ENCODE measurements around the gene TOR2A. TPM values are rescaled to one million over a fixed set of nuclear protein-coding genes. Genes with fewer than 3 reads are reported as not detected.

The TOR2A gene
- total RNA-seq, 1 experiment from 2014 or later = 10.7 TPM

DNA sequence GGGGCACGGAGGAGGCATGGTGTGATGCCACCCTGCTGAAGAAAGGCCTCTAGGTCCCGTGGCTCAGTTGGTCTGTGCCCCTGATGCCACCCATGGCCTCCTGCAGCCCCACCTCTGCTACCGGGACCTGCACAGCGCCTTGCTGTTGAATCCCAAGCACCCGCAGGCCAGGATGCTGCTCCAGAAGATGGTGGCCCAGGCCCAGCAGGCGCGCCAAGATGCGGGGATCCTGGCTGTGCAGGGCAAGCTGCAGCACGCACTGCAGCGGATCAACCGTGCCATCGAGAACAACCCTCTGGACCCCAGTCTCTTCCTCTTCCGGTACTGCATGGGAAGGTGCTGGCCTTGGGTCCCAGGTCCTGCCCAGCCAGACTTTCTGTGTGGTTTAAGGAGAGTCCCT is 12.1 kb downstream of the TOR2A start:
- Histone ChIP-seq H3K4me2 (ENCODE audit: low read depth, low read length, poor library complexity, severe bottlenecking) (no peak overlapping the region), H3K4me3 (ENCODE audit: low read length) (no peak overlapping the region), H3K4me1 (ENCODE audit: low read length) (no peaks in the 10 kb centered on the region), H3K36me3 (ENCODE audit: insufficient read depth, low read length) (no peaks in the 10 kb centered on the region), H2AFZ (ENCODE audit: low read length) (no peak overlapping the region), H3K9ac (ENCODE audit: low read length) (no peak overlapping the region), H3K27ac (ENCODE audit: low read length) (no peak overlapping the region), H3K79me2 (ENCODE audit: low read length) (no peaks in the 10 kb centered on the region), H3K27me3 (ENCODE audit: low read length) (no peaks in the 10 kb centered on the region), H4K20me1 (ENCODE audit: insufficient read depth, low read depth, low read length) (no peaks in the 10 kb centered on the region), H3K9me2 (replicated peaks; ENCODE audit: insufficient read depth, low read length) (no peaks in the 10 kb centered on the region), H3K9me3 (ENCODE audit: low read length) (no peaks in the 10 kb centered on the region)
- DNase-seq = no peak

DNA sequence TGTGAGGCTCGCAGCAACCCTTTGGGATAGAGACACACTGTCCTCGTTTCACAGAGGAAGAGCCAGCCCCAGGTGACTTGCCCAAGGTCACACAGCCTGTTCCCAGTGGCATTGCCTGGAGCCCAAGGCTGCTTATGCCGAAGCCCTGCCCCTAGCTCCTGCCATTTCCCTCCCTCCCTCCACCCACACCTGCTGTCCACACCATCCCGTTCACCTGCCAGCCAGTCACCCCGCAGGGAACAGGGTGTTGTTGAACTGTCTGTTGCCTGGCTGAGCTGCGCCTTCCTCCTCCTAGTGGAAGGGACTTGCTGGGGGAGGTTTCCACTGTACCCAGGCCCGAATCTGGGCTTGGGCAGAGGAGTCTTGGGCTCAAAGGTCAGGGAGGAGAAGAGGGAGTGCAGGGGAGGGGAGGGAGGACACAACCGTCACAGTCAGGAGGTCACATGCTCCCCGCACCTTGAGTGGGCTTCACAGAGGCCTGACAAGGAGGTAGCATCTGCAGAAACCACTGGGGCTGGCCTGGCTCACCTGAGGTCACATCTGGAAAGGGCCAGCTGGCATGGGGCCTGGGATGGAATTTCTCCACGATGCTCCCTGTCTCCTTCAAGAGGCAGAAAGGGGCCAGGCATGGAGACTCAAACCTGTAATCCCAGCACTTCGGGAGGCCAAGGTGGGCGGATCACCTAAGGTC is 12.9 kb downstream of the TOR2A start:
- Histone ChIP-seq H4K20me1 (ENCODE audit: insufficient read depth, low read depth, low read length) (no peaks in the 10 kb centered on the region), H3K4me3 (ENCODE audit: low read length) (no peak overlapping the region), H2AFZ (ENCODE audit: low read length) (no peak overlapping the region), H3K27me3 (ENCODE audit: low read length) (no peaks in the 10 kb centered on the region), H3K9me2 (replicated peaks; ENCODE audit: insufficient read depth, low read length) (no peaks in the 10 kb centered on the region), H3K9me3 (ENCODE audit: low read length) (no peaks in the 10 kb centered on the region), H3K36me3 (ENCODE audit: insufficient read depth, low read length) (no peaks in the 10 kb centered on the region), H3K9ac (ENCODE audit: low read length) (no peak overlapping the region), H3K27ac (ENCODE audit: low read length) (no peak overlapping the region), H3K4me2 (ENCODE audit: low read depth, low read length, poor library complexity, severe bottlenecking) (no peak overlapping the region), H3K79me2 (ENCODE audit: low read length) (no peaks in the 10 kb centered on the region), H3K4me1 (ENCODE audit: low read length) (no peaks in the 10 kb centered on the region)
- DNase-seq = no peak

DNA sequence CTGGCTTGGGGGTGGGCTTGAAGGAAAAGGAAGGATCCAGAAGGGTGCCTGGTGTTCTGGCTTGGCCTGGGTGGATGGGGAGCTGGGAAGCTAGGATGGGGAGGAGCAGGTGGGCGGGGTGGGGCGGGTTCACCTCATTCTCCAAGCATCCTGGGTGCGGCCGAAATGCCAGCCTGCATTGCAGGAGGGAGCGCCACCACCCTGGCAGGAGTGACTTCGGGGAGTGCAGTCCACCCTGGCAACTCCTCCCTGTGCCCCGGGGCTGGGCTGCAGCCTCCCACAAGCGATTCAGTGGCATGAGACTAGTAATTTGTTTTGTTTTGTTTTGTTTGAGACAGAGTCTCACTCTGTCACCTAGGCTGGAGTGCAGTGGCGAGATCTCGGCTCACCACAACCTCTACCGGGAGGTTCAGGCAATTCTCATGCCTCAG is 13.7 kb downstream of the TOR2A start:
- H3K4me3 ChIP-seq (ENCODE audit: low read length) = no peak overlapping the region
- H3K9me2 ChIP-seq (replicated peaks; ENCODE audit: insufficient read depth, low read length) = no peaks in the 10 kb centered on the region
- H3K79me2 ChIP-seq (ENCODE audit: low read length) = no peaks in the 10 kb centered on the region
- no peaks in the 10 kb centered on the region for H4K20me1 ChIP-seq (ENCODE audit: insufficient read depth, low read depth, low read length)
- no peaks in the 10 kb centered on the region for H3K9me3 ChIP-seq (ENCODE audit: low read length)
- peaks cover 1% of the 10 kb centered on the region for H3K4me1 ChIP-seq (ENCODE audit: low read length)
- H3K9ac ChIP-seq (ENCODE audit: low read length) = no peak overlapping the region
- no peaks in the 10 kb centered on the region for H3K27me3 ChIP-seq (ENCODE audit: low read length)
- no peak overlapping the region for H2AFZ ChIP-seq (ENCODE audit: low read length)
- no peak overlapping the region for H3K4me2 ChIP-seq (ENCODE audit: low read depth, low read length, poor library complexity, severe bottlenecking)
- no peaks in the 10 kb centered on the region for H3K36me3 ChIP-seq (ENCODE audit: insufficient read depth, low read length)
- DNase-seq = no peak
- H3K27ac ChIP-seq (ENCODE audit: low read length) = no peak overlapping the region

DNA sequence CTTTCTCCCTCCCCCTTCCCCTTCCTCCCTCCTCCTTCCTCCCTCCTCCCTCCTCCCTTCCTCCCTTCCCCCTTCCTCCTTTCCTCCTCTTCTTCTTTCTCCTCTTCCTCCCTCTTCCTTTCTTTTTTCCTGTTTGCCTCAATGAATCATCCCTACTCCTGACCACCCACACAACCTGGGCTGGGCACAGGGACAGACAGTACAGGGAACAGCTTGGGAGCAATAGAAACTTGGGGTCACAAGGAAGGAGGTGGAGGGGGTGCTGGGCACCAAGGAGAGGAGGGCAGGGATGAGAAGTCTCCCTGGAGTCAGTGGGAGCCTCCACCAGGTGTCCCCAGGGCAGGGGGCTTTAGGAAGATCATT is 14.2 kb downstream of the TOR2A start:
- Histone ChIP-seq H2AFZ (ENCODE audit: low read length) (no peak overlapping the region), H3K36me3 (ENCODE audit: insufficient read depth, low read length) (no peaks in the 10 kb centered on the region), H3K9ac (ENCODE audit: low read length) (no peak overlapping the region), H3K9me2 (replicated peaks; ENCODE audit: insufficient read depth, low read length) (no peaks in the 10 kb centered on the region), H3K9me3 (ENCODE audit: low read length) (no peaks in the 10 kb centered on the region), H3K4me1 (ENCODE audit: low read length) (peaks cover 7% of the 10 kb centered on the region), H3K4me3 (ENCODE audit: low read length) (no peak overlapping the region), H3K27ac (ENCODE audit: low read length) (no peak overlapping the region), H3K79me2 (ENCODE audit: low read length) (no peaks in the 10 kb centered on the region), H3K4me2 (ENCODE audit: low read depth, low read length, poor library complexity, severe bottlenecking) (no peak overlapping the region), H4K20me1 (ENCODE audit: insufficient read depth, low read depth, low read length) (no peaks in the 10 kb centered on the region), H3K27me3 (ENCODE audit: low read length) (no peaks in the 10 kb centered on the region)
- no peak for DNase-seq

DNA sequence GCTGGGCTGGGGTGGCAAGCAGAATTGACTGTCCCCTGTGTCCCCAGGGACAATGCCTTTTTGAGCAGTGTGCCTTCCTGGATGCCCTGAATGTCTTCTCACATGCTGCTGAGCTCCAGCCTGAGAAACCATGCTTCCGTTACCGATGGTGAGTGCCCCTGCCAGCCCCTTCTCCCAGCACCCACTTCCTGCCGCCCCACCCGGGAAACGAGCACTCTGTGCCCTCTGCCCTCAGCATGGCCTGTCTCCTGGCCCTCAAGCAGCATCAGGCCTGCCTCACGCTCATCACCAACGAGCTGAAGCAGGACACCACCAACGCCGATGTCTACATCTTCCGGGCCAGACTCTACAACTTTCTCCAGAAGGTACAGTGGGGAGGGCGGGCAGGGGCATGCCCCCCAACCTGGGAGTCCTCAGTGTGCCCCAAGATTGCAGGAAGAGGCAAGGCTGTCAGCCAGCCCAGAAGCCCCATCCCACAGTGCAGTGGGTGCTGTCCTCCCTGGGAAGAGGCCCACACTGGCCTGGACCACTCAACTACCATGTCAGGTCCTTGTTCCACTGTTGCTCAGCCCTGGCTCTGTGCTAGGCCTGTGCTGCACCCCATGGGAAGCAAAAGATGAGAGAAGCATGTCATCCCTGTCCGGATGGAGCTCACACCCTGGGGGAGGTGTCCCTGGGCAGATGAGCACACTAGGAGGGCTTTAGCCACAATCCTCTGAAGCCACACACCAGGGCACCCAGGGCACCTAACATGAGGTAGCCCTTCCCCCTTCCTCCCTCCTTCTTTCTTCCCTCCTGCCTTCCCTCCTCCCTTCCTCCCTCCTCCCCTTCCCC is 14.8 kb downstream of the TOR2A start:
- Histone ChIP-seq H3K36me3 (ENCODE audit: insufficient read depth, low read length) (no peaks in the 10 kb centered on the region), H3K27me3 (ENCODE audit: low read length) (no peaks in the 10 kb centered on the region), H3K9me3 (ENCODE audit: low read length) (no peaks in the 10 kb centered on the region), H3K4me1 (ENCODE audit: low read length) (peaks cover 8% of the 10 kb centered on the region), H4K20me1 (ENCODE audit: insufficient read depth, low read depth, low read length) (no peaks in the 10 kb centered on the region), H3K9ac (ENCODE audit: low read length) (no peak overlapping the region), H2AFZ (ENCODE audit: low read length) (no peak overlapping the region), H3K79me2 (ENCODE audit: low read length) (no peaks in the 10 kb centered on the region), H3K9me2 (replicated peaks; ENCODE audit: insufficient read depth, low read length) (no peaks in the 10 kb centered on the region), H3K4me3 (ENCODE audit: low read length) (no peak overlapping the region), H3K27ac (ENCODE audit: low read length) (no peak overlapping the region), H3K4me2 (ENCODE audit: low read depth, low read length, poor library complexity, severe bottlenecking) (no peak overlapping the region)
- no peak for DNase-seq

DNA sequence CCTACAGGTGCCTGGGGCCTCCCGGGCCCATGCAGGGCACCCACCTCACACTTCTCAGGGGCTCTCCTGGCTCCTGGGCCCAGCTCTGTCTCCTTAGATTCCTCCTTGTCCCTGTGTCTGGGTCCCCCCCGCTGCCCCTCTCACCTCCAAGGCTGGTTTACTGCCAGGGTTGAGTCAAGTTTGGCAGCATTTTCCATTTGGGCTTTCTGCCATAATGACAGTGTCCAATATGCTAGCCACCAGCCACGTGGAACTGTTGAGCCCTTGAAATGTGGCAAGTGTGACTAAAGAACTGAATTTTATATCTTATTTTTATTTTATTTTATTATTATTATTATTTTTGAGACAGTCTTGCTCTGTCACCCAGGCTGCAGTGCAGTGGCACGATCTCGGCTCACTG is 17.3 kb downstream of the TOR2A start:
- Histone ChIP-seq H3K9me3 (ENCODE audit: low read length) (no peaks in the 10 kb centered on the region), H3K4me2 (ENCODE audit: low read depth, low read length, poor library complexity, severe bottlenecking) (no peak overlapping the region), H3K79me2 (ENCODE audit: low read length) (no peaks in the 10 kb centered on the region), H3K27me3 (ENCODE audit: low read length) (no peaks in the 10 kb centered on the region), H3K27ac (ENCODE audit: low read length) (no peak overlapping the region), H3K4me3 (ENCODE audit: low read length) (no peak overlapping the region), H3K4me1 (ENCODE audit: low read length) (peaks cover 13% of the 10 kb centered on the region), H3K36me3 (ENCODE audit: insufficient read depth, low read length) (no peaks in the 10 kb centered on the region), H3K9me2 (replicated peaks; ENCODE audit: insufficient read depth, low read length) (no peaks in the 10 kb centered on the region), H4K20me1 (ENCODE audit: insufficient read depth, low read depth, low read length) (0 out of 2 replicates have a peak, but pooled peaks cover 8% of the 10 kb centered on the region), H2AFZ (ENCODE audit: low read length) (no peak overlapping the region), H3K9ac (ENCODE audit: low read length) (no peak overlapping the region)
- no peak for DNase-seq

DNA sequence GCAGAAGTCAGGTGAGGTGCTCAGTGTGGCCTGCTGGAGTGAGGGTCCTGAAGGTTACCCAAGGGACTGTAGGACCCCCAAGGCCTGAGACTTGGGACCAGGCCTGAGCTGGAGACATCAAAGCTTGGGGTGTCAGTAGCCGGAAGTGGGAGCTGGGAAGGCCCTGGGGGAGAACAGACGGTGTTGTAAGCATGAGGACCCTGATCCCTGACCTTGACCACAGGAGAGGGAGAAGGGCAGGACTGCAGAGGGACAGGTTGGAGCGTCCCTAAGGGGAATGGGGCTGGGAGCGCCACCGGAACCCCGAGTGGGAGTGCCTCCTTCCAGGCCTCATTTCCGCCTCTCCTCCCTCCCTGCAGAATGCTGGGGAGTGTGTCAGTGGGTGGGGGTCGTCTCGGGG is 18.7 kb downstream of the TOR2A start:
- no peaks in the 10 kb centered on the region for H3K36me3 ChIP-seq (ENCODE audit: insufficient read depth, low read length)
- 0 out of 2 replicates have a peak, but pooled peaks cover 8% of the 10 kb centered on the region for H4K20me1 ChIP-seq (ENCODE audit: insufficient read depth, low read depth, low read length)
- H3K79me2 ChIP-seq (ENCODE audit: low read length) = no peaks in the 10 kb centered on the region
- peak overlapping the region; percentile 67 for H3K9ac ChIP-seq (ENCODE audit: low read length)
- no peak for DNase-seq
- H3K4me3 ChIP-seq (ENCODE audit: low read length) = peak overlapping the region; percentile 92
- peaks cover 13% of the 10 kb centered on the region for H3K4me1 ChIP-seq (ENCODE audit: low read length)
- H3K27ac ChIP-seq (ENCODE audit: low read length) = no peak overlapping the region
- no peak overlapping the region for H2AFZ ChIP-seq (ENCODE audit: low read length)
- no peaks in the 10 kb centered on the region for H3K27me3 ChIP-seq (ENCODE audit: low read length)
- H3K9me3 ChIP-seq (ENCODE audit: low read length) = no peaks in the 10 kb centered on the region
- peak overlapping the region; percentile 90 for H3K4me2 ChIP-seq (ENCODE audit: low read depth, low read length, poor library complexity, severe bottlenecking)
- H3K9me2 ChIP-seq (replicated peaks; ENCODE audit: insufficient read depth, low read length) = no peaks in the 10 kb centered on the region

DNA sequence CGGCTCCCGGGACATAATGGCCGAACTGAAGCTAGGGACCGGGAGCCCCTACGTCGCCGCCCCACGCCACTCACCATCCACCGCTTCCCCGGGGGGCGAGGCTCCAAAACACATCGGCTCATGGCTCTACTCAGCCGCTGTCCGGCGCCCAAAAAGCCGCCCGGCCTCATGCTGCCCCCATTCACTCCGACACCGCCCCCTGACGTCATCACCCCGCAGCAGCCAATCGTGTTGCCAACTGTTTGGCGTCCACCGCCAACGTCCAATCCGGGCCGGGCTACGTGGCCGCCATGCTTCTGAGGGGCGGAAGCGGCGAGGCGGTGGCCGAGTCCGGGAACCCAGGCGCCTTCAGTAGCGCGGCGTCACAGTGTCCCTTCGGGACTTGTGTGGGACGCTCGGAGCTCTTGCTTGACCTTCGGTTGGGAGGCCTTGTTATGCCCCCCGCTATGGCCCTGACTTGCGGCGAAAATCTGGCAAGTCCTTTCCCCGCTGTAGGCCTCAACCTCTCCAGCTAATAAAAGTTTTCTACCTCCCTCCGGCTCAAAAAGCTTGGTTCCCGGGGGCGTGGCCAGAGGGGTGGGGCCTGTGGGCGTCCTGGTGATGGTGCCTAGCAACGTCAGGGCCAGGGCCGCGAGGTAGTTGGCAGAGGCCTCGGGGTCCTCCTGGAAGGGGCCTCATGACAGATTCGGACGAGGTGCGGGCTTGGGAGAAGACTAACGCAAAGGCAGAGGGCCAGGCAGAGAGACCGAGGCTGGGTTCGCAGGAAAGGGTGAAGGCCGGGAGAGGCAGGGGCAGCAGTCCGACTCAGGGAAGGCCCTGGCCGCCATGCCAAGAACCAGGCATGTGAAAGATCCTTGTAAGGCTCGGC is 19.4 kb downstream of the TOR2A start, which contains the start of the genes PTRH1 and TTC16:
TSS of gene PTRH1 (minus strand) at position 194 of the 868 bp plus-strand sequence. CDS start at position 170, 24 bp downstream.
TSS of gene TTC16 (plus strand) at position 610 of the 868 bp plus-strand sequence. CDS start at position 677, 67 bp downstream.
- H3K4me1 ChIP-seq (ENCODE audit: low read length) = peaks cover 13% of the 10 kb centered on the region
- 0 out of 2 replicates have a peak, but pooled peaks cover 8% of the 10 kb centered on the region for H4K20me1 ChIP-seq (ENCODE audit: insufficient read depth, low read depth, low read length)
- H3K9me2 ChIP-seq (replicated peaks; ENCODE audit: insufficient read depth, low read length) = no peaks in the 10 kb centered on the region
- peak within 1 kb of the TSS; percentile 99 for H2AFZ ChIP-seq (ENCODE audit: low read length)
- peak; percentile 98 for DNase-seq
- H3K9ac ChIP-seq (ENCODE audit: low read length) = peak within 1 kb of the TSS; percentile 77
- H3K27ac ChIP-seq (ENCODE audit: low read length) = no peak within 1 kb of the TSS
- H3K27me3 ChIP-seq (ENCODE audit: low read length) = no peaks in the 10 kb centered on the region
- H3K79me2 ChIP-seq (ENCODE audit: low read length) = no peaks in the 10 kb centered on the region
- no peaks in the 10 kb centered on the region for H3K9me3 ChIP-seq (ENCODE audit: low read length)
- peak within 1 kb of the TSS; percentile 90 for H3K4me2 ChIP-seq (ENCODE audit: low read depth, low read length, poor library complexity, severe bottlenecking)
- no peaks in the 10 kb centered on the region for H3K36me3 ChIP-seq (ENCODE audit: insufficient read depth, low read length)
- H3K4me3 ChIP-seq (ENCODE audit: low read length) = peak within 1 kb of the TSS; percentile 92
